ENCODE results near the gene DNMT3A. TPM values are rescaled to one million over a fixed set of nuclear protein-coding genes. Genes with fewer than 3 reads are reported as not detected.

Gene DNMT3A
- total RNA-seq, 1 donor from 2014 or later = 25.3 TPM

- H3K36me3 ChIP-seq (ENCODE audit: control insufficient read depth, insufficient read depth, low read length) = no peaks in the 10 kb centered on the region
- no peak for DNase-seq (ENCODE audit: low read depth)
- H3K27me3 ChIP-seq (ENCODE audit: control insufficient read depth, insufficient read depth, low read length) = no peaks in the 10 kb centered on the region
- no peak overlapping the region for H3K4me3 ChIP-seq (ENCODE audit: low read depth, low read length)
- TF ChIP-seq CTCF (IDR thresholded peaks at IDR 0.05; ENCODE audit: insufficient read depth, low read length, poor library complexity, severe bottlenecking) = no peak
Measured at GRCh38 chr2:25363733-25364132, 22.0 kb upstream of the DNMT3A start.

GRCh38 chr2:25362434-25363145, 20.9 kb upstream of the DNMT3A start:
- Histone ChIP-seq H3K36me3 (ENCODE audit: control insufficient read depth, insufficient read depth, low read length) (no peaks in the 10 kb centered on the region), H3K27me3 (ENCODE audit: control insufficient read depth, insufficient read depth, low read length) (no peaks in the 10 kb centered on the region), H3K4me3 (ENCODE audit: low read depth, low read length) (no peak overlapping the region)
- DNase-seq (ENCODE audit: low read depth) = no peak
- no peak for TF ChIP-seq CTCF (IDR thresholded peaks at IDR 0.05; ENCODE audit: insufficient read depth, low read length, poor library complexity, severe bottlenecking)

GRCh38 chr2:25362049-25362433, 20.3 kb upstream of the DNMT3A start:
- Histone ChIP-seq H3K4me3 (ENCODE audit: low read depth, low read length) (no peak overlapping the region), H3K27me3 (ENCODE audit: control insufficient read depth, insufficient read depth, low read length) (no peaks in the 10 kb centered on the region), H3K36me3 (ENCODE audit: control insufficient read depth, insufficient read depth, low read length) (no peaks in the 10 kb centered on the region)
- peak; percentile 96 for TF ChIP-seq CTCF (IDR thresholded peaks at IDR 0.05; ENCODE audit: insufficient read depth, low read length, poor library complexity, severe bottlenecking)
- no peak for DNase-seq (ENCODE audit: low read depth)

GRCh38 chr2:25361261-25362048, 19.7 kb upstream of the DNMT3A start:
- Histone ChIP-seq H3K27me3 (ENCODE audit: control insufficient read depth, insufficient read depth, low read length) (no peaks in the 10 kb centered on the region), H3K36me3 (ENCODE audit: control insufficient read depth, insufficient read depth, low read length) (no peaks in the 10 kb centered on the region), H3K4me3 (ENCODE audit: low read depth, low read length) (no peak overlapping the region)
- DNase-seq (ENCODE audit: low read depth) = no peak
- no peak for TF ChIP-seq CTCF (IDR thresholded peaks at IDR 0.05; ENCODE audit: insufficient read depth, low read length, poor library complexity, severe bottlenecking)

GRCh38 chr2:25358836-25359235, 17.1 kb upstream of the DNMT3A start:
- DNase-seq (ENCODE audit: low read depth) = no peak
- no peaks in the 10 kb centered on the region for H3K36me3 ChIP-seq (ENCODE audit: control insufficient read depth, insufficient read depth, low read length)
- H3K4me3 ChIP-seq (ENCODE audit: low read depth, low read length) = no peak overlapping the region
- no peaks in the 10 kb centered on the region for H3K27me3 ChIP-seq (ENCODE audit: control insufficient read depth, insufficient read depth, low read length)
- no peak for TF ChIP-seq CTCF (IDR thresholded peaks at IDR 0.05; ENCODE audit: insufficient read depth, low read length, poor library complexity, severe bottlenecking)
